Spleen (tissue), 7 donors: ENCODE results near the gene STXBP5.

Source experiments
- POLR2A ChIP-seq, 3 donors: fragments of 450-650 bp; IDR thresholded peaks; one replicate each; pipeline ENCODE4 v1.5.1; 2017; ENCODE audit warnings: antibody characterized with exemption in 3 of 3, mild to moderate bottlenecking in 1 of 3
- POLR2AphosphoS5 ChIP-seq, 3 donors: sonication (generic); formaldehyde crosslinking; IDR thresholded peaks; one replicate each; pipeline ENCODE4 v1.5.1; 2017; ENCODE audit warnings: antibody characterized with exemption in 3 of 3
- TF ChIP-seq, protein P1 (sequence below), 11 experiments: fragments of 200-600 bp in 7 of 11; fragments of 450-650 bp in 4 of 11; sonication (generic) in 4 of 11; IDR thresholded peaks in 8 of 11; conservative IDR thresholded peaks in 3 of 11; 1 replicate in 7 of 11; 2 replicates in 4 of 11; pipeline versions ENCODE4 v1.4.0 to v1.8.0; 2016 to 2021; ENCODE audit warnings: antibody characterized with exemption in 11 of 11, inconsistent platforms in 4 of 11, mild to moderate bottlenecking in 1 of 11
- donor health status: DM: no; HTN: no; CAD: no; lungs with moderate emphysema.
- donor health status: DM: no; HTN: no; CAD: no.
- donor health status: DM: no; HTN: no; CAD: no.

DNA sequence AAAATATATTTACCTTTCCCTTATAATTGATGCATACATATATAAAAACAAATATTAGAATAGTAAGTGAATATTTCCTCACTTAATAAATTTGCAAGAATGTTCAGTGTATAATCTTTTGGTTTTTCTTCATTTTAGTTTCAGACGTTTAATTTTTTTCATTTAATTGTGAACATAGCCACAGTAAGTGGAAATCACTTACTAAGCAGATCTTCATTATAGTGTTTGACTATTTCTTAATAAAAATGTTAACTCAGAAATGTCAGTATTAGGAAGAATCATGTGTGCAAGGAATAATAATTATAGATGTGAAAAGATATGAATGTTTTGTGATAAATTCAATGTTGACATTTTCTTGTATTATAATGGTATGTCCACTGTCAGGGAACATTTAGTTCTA lies 27.4 kb downstream of the STXBP5 start:
- TF ChIP-seq, protein P1, sequence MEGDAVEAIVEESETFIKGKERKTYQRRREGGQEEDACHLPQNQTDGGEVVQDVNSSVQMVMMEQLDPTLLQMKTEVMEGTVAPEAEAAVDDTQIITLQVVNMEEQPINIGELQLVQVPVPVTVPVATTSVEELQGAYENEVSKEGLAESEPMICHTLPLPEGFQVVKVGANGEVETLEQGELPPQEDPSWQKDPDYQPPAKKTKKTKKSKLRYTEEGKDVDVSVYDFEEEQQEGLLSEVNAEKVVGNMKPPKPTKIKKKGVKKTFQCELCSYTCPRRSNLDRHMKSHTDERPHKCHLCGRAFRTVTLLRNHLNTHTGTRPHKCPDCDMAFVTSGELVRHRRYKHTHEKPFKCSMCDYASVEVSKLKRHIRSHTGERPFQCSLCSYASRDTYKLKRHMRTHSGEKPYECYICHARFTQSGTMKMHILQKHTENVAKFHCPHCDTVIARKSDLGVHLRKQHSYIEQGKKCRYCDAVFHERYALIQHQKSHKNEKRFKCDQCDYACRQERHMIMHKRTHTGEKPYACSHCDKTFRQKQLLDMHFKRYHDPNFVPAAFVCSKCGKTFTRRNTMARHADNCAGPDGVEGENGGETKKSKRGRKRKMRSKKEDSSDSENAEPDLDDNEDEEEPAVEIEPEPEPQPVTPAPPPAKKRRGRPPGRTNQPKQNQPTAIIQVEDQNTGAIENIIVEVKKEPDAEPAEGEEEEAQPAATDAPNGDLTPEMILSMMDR (IDR thresholded peaks at IDR 0.05 in 8 of 11, conservative IDR thresholded peaks at IDR 0.05 in 3 of 11), result no peak
- TF ChIP-seq POLR2AphosphoS5 (IDR thresholded peaks at IDR 0.05) (no peak), POLR2A (IDR thresholded peaks at IDR 0.05) (no peak)
